Osteocyte (in vitro differentiated cells): ENCODE measurements around the gene TTC39C. TPM values are rescaled to one million over a fixed set of nuclear protein-coding genes. Genes with fewer than 3 reads are reported as not detected.

ENCODE experiments used
- DNase-seq: peaks from one replicate; pipeline ENCODE4 v3.0.0; 2021; ENCODE audit warnings: mixed read lengths; ENCODE audit not compliant: unreplicated experiment; ENCODE audit errors: extremely low spot score
- H3K27ac Mint-ChIP-seq: one replicate; pipeline ENCODE4 v1.8.0; 2021; ENCODE audit warnings: mild to moderate bottlenecking, mixed read lengths; ENCODE audit not compliant: unreplicated experiment
- H3K27me3 Mint-ChIP-seq: one replicate; pipeline ENCODE4 v1.8.0; 2021; ENCODE audit warnings: mixed read lengths; ENCODE audit not compliant: unreplicated experiment
- H3K36me3 Mint-ChIP-seq: one replicate; pipeline ENCODE4 v1.8.0; 2021; ENCODE audit warnings: mixed read lengths; ENCODE audit not compliant: unreplicated experiment
- H3K4me1 Mint-ChIP-seq: one replicate; pipeline ENCODE4 v1.8.0; 2021; ENCODE audit warnings: mixed read lengths; ENCODE audit not compliant: unreplicated experiment
- H3K4me3 Mint-ChIP-seq: one replicate; pipeline ENCODE4 v1.8.0; 2021; ENCODE audit warnings: mild to moderate bottlenecking, moderate library complexity, mixed read lengths; ENCODE audit not compliant: unreplicated experiment
- H3K9me3 Mint-ChIP-seq: one replicate; pipeline ENCODE4 v1.8.0; 2021; ENCODE audit warnings: mixed read lengths; ENCODE audit not compliant: unreplicated experiment
- total RNA-seq: library from RNA; stranded (reverse); gene quantifications from 2 replicates; pipeline ENCODE4 v1.2.1, GENCODE V29; 2021
- TF ChIP-seq, protein P1 (sequence below): fragments of 200-600 bp; sonication (generic); IDR thresholded peaks from 2 replicates; pipeline ENCODE4 v1.5.0; 2021; ENCODE audit warnings: antibody characterized with exemption, mild to moderate bottlenecking, moderate library complexity

TTC39C gene
- total RNA-seq, 1 donor from 2014 or later, result 10.9 TPM

DNA sequence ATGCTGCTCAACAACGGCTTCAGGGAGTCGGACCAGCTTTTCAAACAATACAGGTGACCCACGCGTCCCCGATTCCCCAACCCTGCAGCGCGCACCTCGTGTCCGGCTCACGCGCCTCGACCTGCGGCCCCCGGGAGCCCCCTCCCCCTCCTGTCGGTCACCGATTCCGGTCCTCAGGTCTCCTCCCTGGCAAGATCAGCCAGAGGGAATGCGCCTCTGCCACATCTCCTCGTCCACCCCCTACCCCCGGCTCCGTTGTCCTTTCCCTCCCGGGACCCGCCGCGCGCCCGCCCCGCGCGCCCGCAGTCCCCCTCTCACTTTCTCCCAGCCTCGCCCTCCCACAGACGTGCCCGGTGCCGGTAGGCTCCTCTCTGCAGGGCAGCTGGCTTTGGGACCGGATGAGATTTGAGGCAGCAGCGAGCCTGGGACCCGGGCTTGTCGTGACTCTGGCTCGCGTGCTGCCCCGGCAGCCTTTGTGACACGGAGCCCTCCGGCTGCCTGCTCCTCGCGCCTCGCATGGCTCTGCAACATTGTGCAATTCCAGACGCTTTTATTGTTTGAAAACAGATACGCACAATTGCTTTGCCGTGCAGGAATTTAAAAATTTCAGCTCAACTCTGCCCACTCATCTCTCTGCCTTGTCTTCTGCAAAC lies 558 bp downstream of the TTC39C start:
- H3K27ac Mint-ChIP-seq, result peak overlapping the region; percentile 80
- TF ChIP-seq, protein P1, sequence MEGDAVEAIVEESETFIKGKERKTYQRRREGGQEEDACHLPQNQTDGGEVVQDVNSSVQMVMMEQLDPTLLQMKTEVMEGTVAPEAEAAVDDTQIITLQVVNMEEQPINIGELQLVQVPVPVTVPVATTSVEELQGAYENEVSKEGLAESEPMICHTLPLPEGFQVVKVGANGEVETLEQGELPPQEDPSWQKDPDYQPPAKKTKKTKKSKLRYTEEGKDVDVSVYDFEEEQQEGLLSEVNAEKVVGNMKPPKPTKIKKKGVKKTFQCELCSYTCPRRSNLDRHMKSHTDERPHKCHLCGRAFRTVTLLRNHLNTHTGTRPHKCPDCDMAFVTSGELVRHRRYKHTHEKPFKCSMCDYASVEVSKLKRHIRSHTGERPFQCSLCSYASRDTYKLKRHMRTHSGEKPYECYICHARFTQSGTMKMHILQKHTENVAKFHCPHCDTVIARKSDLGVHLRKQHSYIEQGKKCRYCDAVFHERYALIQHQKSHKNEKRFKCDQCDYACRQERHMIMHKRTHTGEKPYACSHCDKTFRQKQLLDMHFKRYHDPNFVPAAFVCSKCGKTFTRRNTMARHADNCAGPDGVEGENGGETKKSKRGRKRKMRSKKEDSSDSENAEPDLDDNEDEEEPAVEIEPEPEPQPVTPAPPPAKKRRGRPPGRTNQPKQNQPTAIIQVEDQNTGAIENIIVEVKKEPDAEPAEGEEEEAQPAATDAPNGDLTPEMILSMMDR, result no peak
- H3K27me3 Mint-ChIP-seq, result peaks cover 15% of the 10 kb centered on the region
- DNase-seq, result no peak
- H3K4me1 Mint-ChIP-seq, result peaks cover 16% of the 10 kb centered on the region
- H3K36me3 Mint-ChIP-seq, result no peaks in the 10 kb centered on the region
- no peaks in the 10 kb centered on the region for H3K9me3 Mint-ChIP-seq
- H3K4me3 Mint-ChIP-seq, result peak overlapping the region; percentile 81

DNA sequence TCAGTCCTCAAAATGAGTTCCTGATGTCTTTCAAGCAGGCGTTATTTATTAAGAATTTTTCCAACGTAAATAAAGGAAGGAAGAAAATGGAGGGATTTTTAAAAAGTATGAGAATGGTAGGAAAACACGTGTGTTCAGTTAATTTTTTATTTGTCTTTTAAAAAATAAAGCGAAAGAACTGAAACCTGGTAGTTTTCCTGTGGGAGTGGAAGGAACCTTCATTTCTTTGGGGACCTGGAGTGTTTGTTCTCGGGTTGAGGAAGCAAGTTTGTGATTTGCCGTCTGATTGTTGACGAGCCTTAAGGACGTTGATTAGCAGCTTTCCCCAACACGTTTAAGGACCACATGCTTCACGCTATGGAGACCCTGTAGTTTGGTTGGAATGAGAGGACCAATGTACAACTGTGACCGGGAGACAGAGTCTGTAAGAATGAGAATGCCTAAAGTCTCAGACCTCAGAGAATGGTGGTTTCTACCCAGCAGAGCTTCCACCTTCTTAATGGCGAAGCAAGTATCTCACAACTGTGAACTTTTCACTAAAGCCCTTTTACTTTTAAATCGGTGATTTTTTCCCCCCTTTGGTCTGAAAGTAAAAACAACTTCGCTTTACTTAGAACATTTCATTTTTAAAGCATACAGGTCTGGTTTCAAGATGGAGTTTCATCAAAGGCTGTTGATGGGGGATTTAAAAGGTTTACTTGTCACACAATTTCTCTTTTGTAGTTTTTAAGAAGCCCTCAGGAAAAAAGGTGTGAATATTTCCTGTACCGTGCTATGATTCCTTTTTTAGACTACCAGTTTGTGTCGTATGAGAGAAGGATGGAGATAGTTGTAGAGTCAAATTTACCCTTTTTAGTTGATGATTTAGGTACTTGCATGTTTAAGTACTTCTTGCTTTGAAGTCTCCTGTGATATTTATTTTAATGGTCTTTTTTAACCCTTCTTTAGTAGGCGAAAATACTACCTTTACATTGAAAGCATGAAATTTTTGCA lies 1.4 kb downstream of the TTC39C start:
- Mint-ChIP-seq H3K27me3 (peaks cover 14% of the 10 kb centered on the region), H3K27ac (peak overlapping the region; percentile 80), H3K4me3 (peak overlapping the region; percentile 81), H3K36me3 (no peaks in the 10 kb centered on the region), H3K4me1 (peaks cover 16% of the 10 kb centered on the region), H3K9me3 (no peaks in the 10 kb centered on the region)
- TF ChIP-seq, protein P1, result no peak
- DNase-seq, result no peak

DNA sequence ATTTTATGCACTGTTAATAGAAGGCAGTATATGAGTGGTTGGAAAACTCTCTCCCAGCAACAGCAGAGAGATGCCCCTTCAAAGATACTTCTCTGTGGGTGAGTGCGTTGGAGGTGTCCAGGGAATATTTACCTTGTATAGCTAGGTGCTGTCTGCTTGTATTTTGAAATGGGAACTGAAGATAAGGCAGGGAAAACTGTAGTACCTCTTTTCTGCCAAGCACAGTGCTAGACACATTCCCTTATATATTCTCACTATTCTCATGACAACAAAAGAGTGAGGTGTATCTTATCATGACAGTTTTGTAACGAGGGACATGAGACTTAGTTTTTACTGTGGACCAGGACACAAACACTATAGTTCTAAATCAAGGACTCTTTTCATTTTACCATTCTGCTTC lies 2.1 kb downstream of the TTC39C start:
- peaks cover 12% of the 10 kb centered on the region for H3K27me3 Mint-ChIP-seq
- TF ChIP-seq, protein P1, result no peak
- peak overlapping the region; percentile 26 for H3K4me3 Mint-ChIP-seq
- DNase-seq, result no peak
- peaks cover 16% of the 10 kb centered on the region for H3K4me1 Mint-ChIP-seq
- H3K9me3 Mint-ChIP-seq, result no peaks in the 10 kb centered on the region
- H3K27ac Mint-ChIP-seq, result no peak overlapping the region
- no peaks in the 10 kb centered on the region for H3K36me3 Mint-ChIP-seq

- no peak overlapping the region for H3K27ac Mint-ChIP-seq
- no peak for DNase-seq
- no peak overlapping the region for H3K4me3 Mint-ChIP-seq
- TF ChIP-seq, protein P1, result no peak
- no peaks in the 10 kb centered on the region for H3K36me3 Mint-ChIP-seq
- H3K9me3 Mint-ChIP-seq, result no peaks in the 10 kb centered on the region
- no peaks in the 10 kb centered on the region for H3K27me3 Mint-ChIP-seq
- peaks cover 20% of the 10 kb centered on the region for H3K4me1 Mint-ChIP-seq
Measured at GRCh38 chr18:24018299-24018886, 3.8 kb downstream of the TTC39C start.
